ENCODE data around the gene DHRS11.

DNA sequence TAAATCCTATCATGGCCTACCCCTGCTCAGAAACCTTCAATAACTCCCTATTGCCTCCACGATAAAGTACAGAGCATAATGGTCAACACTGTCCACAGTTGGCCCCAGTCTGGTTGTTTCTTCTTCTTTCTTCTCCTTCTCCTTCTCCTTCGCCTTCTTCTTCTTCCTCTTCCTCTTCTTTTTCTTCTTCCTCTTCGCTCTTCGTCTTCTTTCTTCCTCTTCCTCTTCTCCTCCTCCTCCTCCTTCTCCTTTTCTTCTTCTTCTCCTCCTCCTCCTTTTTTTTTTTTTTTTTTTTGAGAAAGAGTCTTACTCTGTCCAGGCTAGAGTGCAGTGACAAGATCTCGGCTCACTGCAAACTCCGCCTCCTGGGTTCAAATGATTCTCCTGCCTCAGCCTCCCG, 33.5 kb downstream of the DHRS11 start:
- no peak for TF ChIP-seq CTCF (IDR thresholded peaks at IDR 0.05)
- TF ChIP-seq POLR2A (IDR thresholded peaks at IDR 0.05), result no peak

Data from Peyer's patch (tissue), 4 donors.